CD4-positive, alpha-beta memory T cell (primary cell): ENCODE data around the gene DUSP9. TPM values are rescaled to one million over a fixed set of nuclear protein-coding genes. Genes with fewer than 3 reads are reported as not detected.

Experiments
- CTCF ChIA-PET: fragments of 350-600 bp; sonication (Branson Sonifier 250); formaldehyde crosslinking; loops from one replicate; lab custom pipeline; 2021; ENCODE audit warnings: inconsistent platforms; ENCODE audit not compliant: partially characterized antibody; lab: Charles Lee
- POLR2A ChIA-PET: fragments of 350-600 bp; sonication (Branson Sonifier 250); formaldehyde crosslinking; loops from one replicate; lab custom pipeline; 2021; ENCODE audit not compliant: partially characterized antibody; lab: Charles Lee
- DNase-seq, 5 donors: peaks; one replicate each; pipeline versions ENCODE4 v3.0.0 to v3.0.0-alpha.2; 2020 to 2022; ENCODE audit warnings: mixed read lengths in 1 of 5
- H3K27ac ChIP-seq: one replicate; pipeline ENCODE4 v1.7.0; 2013; ENCODE audit warnings: low read depth, low read length
- H3K27me3 ChIP-seq: 2 replicates; pipeline ENCODE4 v1.7.0; 2013; ENCODE audit warnings: mild to moderate bottlenecking, low read length, moderate library complexity; ENCODE audit not compliant: insufficient read depth
- H3K36me3 ChIP-seq: 2 replicates; pipeline ENCODE4 v1.7.0; 2013; ENCODE audit warnings: mild to moderate bottlenecking, low read length, moderate library complexity; ENCODE audit not compliant: insufficient read depth
- H3K4me1 ChIP-seq: 2 replicates; pipeline ENCODE4 v1.7.0; 2013; ENCODE audit warnings: mild to moderate bottlenecking, low read length, moderate library complexity; ENCODE audit not compliant: insufficient read depth
- H3K4me3 ChIP-seq, 2 donors: one replicate each; pipeline ENCODE4 v1.7.0; 2013; ENCODE audit warnings: low read length in 2 of 2, mild to moderate bottlenecking in 1 of 2
- H3K9me3 ChIP-seq, 2 donors: one replicate each; pipeline ENCODE4 v1.7.0; 2013; ENCODE audit warnings: low read length in 2 of 2, control low read depth in 1 of 2; ENCODE audit not compliant: control insufficient read depth in 1 of 2
- H3K27ac Mint-ChIP-seq, 7 donors: one replicate each; pipeline ENCODE4 v1.8.0; 2020 to 2021; ENCODE audit warnings: mixed read lengths in 7 of 7, mild to moderate bottlenecking in 6 of 7, inconsistent platforms in 3 of 7, moderate library complexity in 3 of 7
- H3K27me3 Mint-ChIP-seq, 2 donors: one replicate each; pipeline ENCODE4 v1.8.0; 2020 to 2021; ENCODE audit warnings: mixed read lengths in 2 of 2
- H3K36me3 Mint-ChIP-seq, 2 donors: one replicate each; pipeline ENCODE4 v1.8.0; 2020 to 2021; ENCODE audit warnings: mixed read lengths in 2 of 2, inconsistent platforms in 1 of 2, mild to moderate bottlenecking in 1 of 2
- H3K4me1 Mint-ChIP-seq, 4 donors: one replicate each; pipeline ENCODE4 v1.8.0; 2020 to 2021; ENCODE audit warnings: mixed read lengths in 4 of 4, mild to moderate bottlenecking in 1 of 4
- H3K4me3 Mint-ChIP-seq, 8 donors: one replicate each; pipeline ENCODE4 v1.8.0; 2020 to 2021; ENCODE audit warnings: mixed read lengths in 8 of 8, mild to moderate bottlenecking in 7 of 8, moderate library complexity in 6 of 8, inconsistent platforms in 3 of 8
- H3K9me3 Mint-ChIP-seq, 8 donors: one replicate each; pipeline ENCODE4 v1.8.0; 2020 to 2021; ENCODE audit warnings: mixed read lengths in 8 of 8, mild to moderate bottlenecking in 5 of 8, inconsistent platforms in 3 of 8, moderate library complexity in 1 of 8
- intact Hi-C: fragments of 100-400 bp; cut with micrococcal nuclease; formaldehyde crosslinking; loops from one replicate; pipeline ENCODE4 v1.15.1; 2023
- polyA plus RNA-seq, 2 donors: library from polyadenylated mRNA; unstranded; fragments of 300-500 nt; fragmentation: Illumina TruSeq; gene quantifications; one replicate each; pipeline ENCODE4 v1.2.3, GENCODE V29; 2021
- total RNA-seq, 2 experiments: library from RNA; stranded (reverse); gene quantifications; one replicate each; pipeline ENCODE4 v1.2.3, GENCODE V29; 2021

The DUSP9 gene
- total and polyA plus RNA-seq, 4 experiments from 2014 or later = not detected

DNA sequence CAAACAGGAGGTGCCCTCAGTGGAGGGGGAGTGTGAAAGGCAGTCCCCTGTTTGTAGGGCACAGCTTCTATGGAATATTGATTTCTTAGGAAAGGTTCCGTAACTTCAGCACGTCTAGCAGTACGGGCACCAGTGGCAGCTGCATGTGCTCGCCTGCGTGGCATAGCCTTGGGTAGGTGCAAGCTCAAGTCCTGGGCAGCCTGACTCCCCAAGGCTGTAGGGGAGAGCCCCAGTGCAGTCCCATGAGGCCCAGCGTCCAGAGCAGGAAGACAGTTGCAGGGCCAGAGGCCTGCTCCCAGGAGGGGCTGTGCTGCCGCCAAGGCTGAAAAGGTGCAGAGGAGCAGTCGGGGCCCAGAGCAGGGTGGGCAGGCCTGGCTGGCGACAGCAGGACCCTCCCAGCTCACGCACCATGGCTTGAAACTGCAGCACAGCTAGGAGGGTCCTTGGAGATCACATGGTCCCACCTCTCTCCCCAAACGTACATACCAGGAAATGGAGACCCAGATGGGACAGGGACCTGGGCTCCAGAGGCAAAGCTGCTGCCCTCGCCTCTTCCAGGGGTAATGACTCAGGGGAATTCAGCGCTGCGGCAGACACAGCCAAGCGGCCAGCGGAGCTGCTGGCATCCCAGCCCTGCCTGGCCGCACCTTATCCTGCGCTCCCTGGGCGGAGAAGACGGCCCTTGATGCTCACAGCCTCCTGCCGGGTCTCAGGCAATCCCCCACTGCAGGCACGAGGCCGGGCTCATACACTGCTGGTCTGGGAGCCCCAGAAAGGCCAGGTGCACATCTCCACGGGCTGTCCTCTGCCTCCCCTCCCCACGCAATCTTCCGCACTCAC is 6.0 kb upstream of the DUSP9 start:
- Mint-ChIP-seq H3K9me3 (peaks cover 0 to 3% (median 0%) of the 10 kb centered on the region in 8 donors), H3K27ac (no peak overlapping the region), H3K36me3 (no peaks in the 10 kb centered on the region), H3K27me3 (peaks cover 10 to 13% of the 10 kb centered on the region in 2 donors), H3K4me3 (peak overlapping the region in 3 of 8 donors; percentile 34 to 49 (median 44)), H3K4me1 (peaks cover 7 to 14% (median 11%) of the 10 kb centered on the region in 4 donors)
- Histone ChIP-seq H3K27me3 (peaks cover 10% of the 10 kb centered on the region), H3K27ac (no peak overlapping the region), H3K9me3 (no peaks in the 10 kb centered on the region), H3K4me1 (peaks cover 10% of the 10 kb centered on the region), H3K4me3 (no peak overlapping the region), H3K36me3 (no peaks in the 10 kb centered on the region)
- CTCF ChIA-PET = no interaction called here
- DNase-seq = peak in 1 of 5 donors; percentile 13
- POLR2A ChIA-PET = interaction anchor here (1.4 kb wide), 1 partner anchor 30 kb away, joined by 3 read pairs; no protein-coding TSS in a partner anchor
- intact Hi-C loops = no loop called here

- Mint-ChIP-seq H3K4me1 (peaks cover 7 to 14% (median 11%) of the 10 kb centered on the region in 4 donors), H3K4me3 (peak overlapping the region in 5 of 8 donors; percentile 9 to 64 (median 44)), H3K9me3 (peaks cover 0 to 3% (median 0%) of the 10 kb centered on the region in 8 donors), H3K27me3 (peaks cover 13% of the 10 kb centered on the region in 2 donors), H3K36me3 (no peaks in the 10 kb centered on the region), H3K27ac (no peak overlapping the region)
- Histone ChIP-seq H3K9me3 (no peaks in the 10 kb centered on the region), H3K4me1 (peaks cover 10% of the 10 kb centered on the region), H3K27me3 (peaks cover 10% of the 10 kb centered on the region), H3K36me3 (no peaks in the 10 kb centered on the region), H3K27ac (no peak overlapping the region), H3K4me3 (no peak overlapping the region)
- intact Hi-C loops = no loop called here
- ChIA-PET CTCF (no interaction called here), POLR2A (interaction anchor here (0.8 kb wide), 1 partner anchor 42 kb away, joined by 3 read pairs; no protein-coding TSS in a partner anchor)
- DNase-seq = no peak
Observed at GRCh38 chrX:153641627-153642026, 5.4 kb upstream of the DUSP9 start.

DNA sequence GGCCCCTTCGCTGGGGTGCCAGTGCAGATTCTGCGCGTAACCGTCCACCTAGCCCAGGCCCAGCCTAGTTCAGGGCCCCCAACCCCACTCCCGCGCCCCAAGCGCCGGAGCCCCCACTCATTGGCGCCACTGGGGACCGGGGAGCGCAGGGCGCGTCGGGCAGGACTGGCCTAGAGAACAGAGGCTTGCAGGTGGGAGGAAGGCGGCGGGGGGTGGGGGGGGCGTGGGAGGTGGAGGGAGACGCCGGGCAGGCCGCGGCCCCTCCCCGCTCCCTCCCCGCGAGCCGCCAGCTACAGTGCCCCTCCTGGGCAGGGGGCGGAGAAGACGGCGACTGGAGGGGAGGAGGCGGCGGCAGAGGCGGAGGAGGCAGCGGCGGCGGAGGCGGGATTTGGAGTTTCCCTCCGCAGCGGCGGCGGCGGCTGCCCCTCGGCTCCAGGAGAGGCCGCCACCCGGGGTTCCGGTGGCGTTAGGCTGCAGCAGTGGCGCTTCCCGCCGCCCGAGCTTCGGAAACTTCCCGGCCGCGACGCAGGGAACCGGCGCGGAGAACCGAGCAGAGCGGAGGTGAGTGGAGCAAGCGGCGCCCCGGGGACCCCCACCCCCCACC is 4.8 kb upstream of the DUSP9 start:
- no peaks in the 10 kb centered on the region for H3K36me3 ChIP-seq
- no peaks in the 10 kb centered on the region for H3K9me3 ChIP-seq
- ChIA-PET POLR2A (interaction anchor here (0.8 kb wide), 1 partner anchor 43 kb away, joined by 3 read pairs; no protein-coding TSS in a partner anchor), CTCF (no interaction called here)
- no peak overlapping the region for H3K27ac ChIP-seq
- H3K27me3 ChIP-seq = peaks cover 10% of the 10 kb centered on the region
- intact Hi-C loops = no loop called here
- no peak overlapping the region for H3K4me3 ChIP-seq
- Mint-ChIP-seq H3K36me3 (no peaks in the 10 kb centered on the region), H3K27me3 (peaks cover 13% of the 10 kb centered on the region in 2 donors), H3K9me3 (peaks cover 0 to 3% (median 0%) of the 10 kb centered on the region in 8 donors), H3K27ac (no peak overlapping the region), H3K4me3 (no peak overlapping the region), H3K4me1 (peaks cover 7 to 14% (median 11%) of the 10 kb centered on the region in 4 donors)
- DNase-seq = no peak
- peaks cover 10% of the 10 kb centered on the region for H3K4me1 ChIP-seq

- Histone ChIP-seq H3K4me3 (no peak overlapping the region), H3K27ac (no peak overlapping the region), H3K27me3 (peaks cover 10% of the 10 kb centered on the region), H3K36me3 (no peaks in the 10 kb centered on the region), H3K9me3 (no peaks in the 10 kb centered on the region), H3K4me1 (peaks cover 10% of the 10 kb centered on the region)
- peaks cover 7 to 14% (median 11%) of the 10 kb centered on the region in 4 donors for H3K4me1 Mint-ChIP-seq
- CTCF ChIA-PET = interaction anchor here (0.9 kb wide), 1 partner anchor 20 kb away, joined by 3 read pairs; no protein-coding TSS in a partner anchor
- peak overlapping the region in 1 of 7 donors; percentile 21 for H3K27ac Mint-ChIP-seq
- POLR2A ChIA-PET = interaction anchor here (1.2 kb wide), 1 partner anchor 28 kb away, joined by 3 read pairs; no protein-coding TSS in a partner anchor
- DNase-seq = no peak
- H3K36me3 Mint-ChIP-seq = no peaks in the 10 kb centered on the region
- intact Hi-C loops = loop anchor here (1.0 kb wide), 1 partner anchor 33 kb away; no protein-coding TSS in a partner anchor
- H3K4me3 Mint-ChIP-seq = peak overlapping the region in 7 of 8 donors; percentile 42 to 74 (median 67)
- peaks cover 0 to 3% (median 0%) of the 10 kb centered on the region in 8 donors for H3K9me3 Mint-ChIP-seq
- H3K27me3 Mint-ChIP-seq = peaks cover 13% of the 10 kb centered on the region in 2 donors
Observed at GRCh38 chrX:153642655-153643430, 4.2 kb upstream of the DUSP9 start.

DNA sequence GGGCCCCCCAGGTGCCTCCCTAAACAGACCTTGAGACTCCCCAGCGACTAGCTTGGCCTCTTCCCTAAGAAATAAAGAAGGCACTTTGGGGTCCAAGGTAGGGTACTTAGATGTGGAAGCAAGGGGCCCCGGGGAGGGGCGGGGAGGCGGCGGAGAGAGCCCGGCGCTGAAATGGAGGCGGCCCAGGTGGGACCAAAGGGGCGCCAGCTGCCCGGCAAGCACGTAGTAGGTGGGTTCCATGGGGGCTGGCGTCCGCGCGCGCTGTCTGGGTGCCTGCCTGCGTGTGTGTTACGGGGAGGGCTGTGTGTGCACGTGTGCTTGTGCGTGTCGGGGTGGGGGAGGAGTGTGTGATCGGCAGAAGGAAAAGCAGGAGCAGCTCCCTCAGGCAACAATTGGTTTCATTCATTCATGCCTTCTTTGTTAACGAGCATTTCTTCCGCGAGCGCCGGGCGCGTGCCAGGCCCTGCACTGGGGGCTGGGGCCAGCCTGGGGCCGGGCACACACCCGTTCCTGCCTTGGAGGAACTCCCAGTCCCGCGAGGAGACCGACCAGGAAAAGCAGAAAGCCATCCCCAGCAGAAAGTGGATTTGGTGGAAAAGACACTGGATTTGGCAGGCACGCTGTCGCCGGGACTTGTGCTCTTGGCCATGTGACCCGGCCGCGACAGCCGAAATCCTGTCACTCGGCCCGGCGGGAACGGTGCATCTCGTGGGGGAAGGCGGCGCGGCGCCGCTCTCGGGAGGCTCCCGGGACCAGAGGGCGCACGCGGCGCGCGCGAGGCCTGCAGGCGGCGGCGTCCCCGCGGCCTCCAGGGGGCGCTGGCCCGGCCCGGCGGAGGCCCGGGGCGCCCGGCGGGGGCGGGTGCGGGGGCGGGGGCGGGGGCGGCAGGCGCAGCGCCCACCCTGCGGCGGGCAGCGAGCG is 3.3 kb upstream of the DUSP9 start:
- no peaks in the 10 kb centered on the region for H3K36me3 ChIP-seq
- H3K27ac ChIP-seq = no peak overlapping the region
- no peak overlapping the region for H3K4me3 ChIP-seq
- H3K9me3 Mint-ChIP-seq = peaks cover 0 to 3% (median 0%) of the 10 kb centered on the region in 8 donors
- peaks cover 10% of the 10 kb centered on the region for H3K4me1 ChIP-seq
- no peak for DNase-seq
- peaks cover 7 to 14% (median 11%) of the 10 kb centered on the region in 4 donors for H3K4me1 Mint-ChIP-seq
- ChIA-PET CTCF (interaction anchor here (0.9 to 1.2 kb wide), 2 partner anchors 21 to 104 kb away, joined by 3 to 4 read pairs; no protein-coding TSS in a partner anchor), POLR2A (interaction anchor here (1.2 kb wide), 1 partner anchor 29 kb away, joined by 3 read pairs; no protein-coding TSS in a partner anchor)
- peaks cover 13% of the 10 kb centered on the region in 2 donors for H3K27me3 Mint-ChIP-seq
- H3K9me3 ChIP-seq = no peaks in the 10 kb centered on the region
- H3K27me3 ChIP-seq = peaks cover 10% of the 10 kb centered on the region
- peak overlapping the region in 6 of 8 donors; percentile 47 to 74 (median 58) for H3K4me3 Mint-ChIP-seq
- intact Hi-C loops = loop anchor here (1.0 kb wide), 1 partner anchor 33 kb away; no protein-coding TSS in a partner anchor
- H3K36me3 Mint-ChIP-seq = no peaks in the 10 kb centered on the region
- H3K27ac Mint-ChIP-seq = no peak overlapping the region
